ENCODE data around the gene TMEM217.
A peak's percentile ranks its signal among the peaks of the same experiment; 100 is the strongest.
"Not testable (repeated sequence)": the region's sequence is repeated elsewhere in the genome, so short reads cannot be mapped to it uniquely, and the experiment has no call there.

Gene TMEM217

GRCh38 chr6:37206622-37207021 is 51.3 kb downstream of the TMEM217 start:
- Mint-ChIP-seq H3K27me3 (peaks cover 9 to 23% of the 10 kb centered on the region in 2 donors), H3K27ac (no peak overlapping the region), H3K36me3 (no peaks in the 10 kb centered on the region), H3K4me1 (peaks cover 27 to 40% of the 10 kb centered on the region in 2 donors), H3K9me3 (no peaks in the 10 kb centered on the region), H3K4me3 (no peak overlapping the region)
- no peak for DNase-seq
- no peak for ATAC-seq (replicated peaks)

DNA sequence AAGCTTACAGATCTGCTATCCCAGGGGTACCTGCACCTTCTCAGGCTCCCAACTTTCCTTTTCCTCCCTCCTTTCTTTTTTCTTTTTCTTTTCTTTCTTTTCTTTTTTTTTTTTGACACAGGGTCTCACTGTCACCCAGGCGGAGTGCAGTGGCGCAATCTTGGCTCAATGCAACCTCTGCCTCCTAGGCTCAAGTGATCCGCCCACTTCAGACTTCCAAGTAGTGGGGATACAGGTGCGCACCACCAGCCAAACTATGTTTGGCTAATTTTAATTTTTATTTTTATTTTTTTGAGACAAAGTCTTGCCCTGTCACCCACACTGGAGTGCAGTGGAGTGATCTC is 52.0 kb downstream of the TMEM217 start:
- H3K4me3 Mint-ChIP-seq: no peak overlapping the region
- H3K27ac Mint-ChIP-seq: no peak overlapping the region
- DNase-seq: no peak

DNA sequence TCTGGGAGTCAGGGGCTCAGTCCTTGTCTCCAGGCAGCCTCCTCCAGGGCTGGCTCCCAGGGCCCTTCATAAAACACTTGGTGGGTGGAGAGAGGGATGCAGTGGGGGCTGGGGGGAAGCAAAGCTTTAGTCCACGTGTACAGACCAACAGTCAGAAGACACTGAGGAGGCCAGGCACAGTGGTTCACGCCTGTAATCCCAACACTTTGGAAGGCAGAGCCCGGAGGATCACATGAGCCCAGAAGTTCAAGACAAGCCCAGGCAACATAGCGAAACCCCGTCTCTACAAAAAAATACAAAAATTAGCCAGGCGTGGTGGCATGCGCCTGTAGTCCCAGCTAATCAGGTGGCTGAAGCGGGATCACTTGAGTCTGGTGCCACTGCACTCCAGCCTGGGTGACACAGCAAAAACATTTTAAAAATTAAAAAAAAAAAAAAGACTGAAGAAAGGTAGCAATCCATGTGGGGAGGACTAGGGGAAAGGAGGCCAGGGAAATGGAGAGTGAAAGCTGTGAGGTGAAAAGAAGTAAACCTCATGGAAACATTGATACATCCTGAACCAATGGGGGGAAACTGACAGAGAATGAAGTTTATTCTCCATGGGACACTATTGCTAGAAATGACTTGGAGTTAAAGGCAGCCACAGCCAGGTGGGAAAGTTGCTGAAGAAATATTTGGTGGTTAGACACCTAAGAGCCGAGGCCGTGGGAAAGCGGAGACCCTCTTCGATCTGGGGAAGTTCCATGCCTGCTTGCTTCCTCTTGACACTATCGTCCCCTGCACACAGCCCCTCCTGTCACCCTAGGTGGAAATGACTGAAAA is 52.6 kb downstream of the TMEM217 start:
- no peak overlapping the region for H3K4me3 Mint-ChIP-seq
- peaks cover 9 to 26% of the 10 kb centered on the region in 2 donors for H3K27me3 Mint-ChIP-seq
- H3K27ac Mint-ChIP-seq: no peak overlapping the region
- no peak for DNase-seq
- H3K4me1 Mint-ChIP-seq: peaks cover 25 to 36% of the 10 kb centered on the region in 2 donors
- no peaks in the 10 kb centered on the region for H3K9me3 Mint-ChIP-seq
- ATAC-seq (replicated peaks): peak; percentile 20 to 43
- H3K36me3 Mint-ChIP-seq: no peaks in the 10 kb centered on the region

More for the DNA sequence above, 52.0 kb downstream of the TMEM217 start:
- H3K4me1 Mint-ChIP-seq: peaks cover 27 to 40% of the 10 kb centered on the region in 2 donors
- no peaks in the 10 kb centered on the region for H3K9me3 Mint-ChIP-seq
- peaks cover 9 to 23% of the 10 kb centered on the region in 2 donors for H3K27me3 Mint-ChIP-seq
- ATAC-seq (replicated peaks): no peak
- no peaks in the 10 kb centered on the region for H3K36me3 Mint-ChIP-seq

GRCh38 chr6:37204014-37204751 is 53.8 kb downstream of the TMEM217 start:
- no peaks in the 10 kb centered on the region for H3K36me3 Mint-ChIP-seq
- H3K9me3 Mint-ChIP-seq: no peaks in the 10 kb centered on the region
- peaks cover 9 to 23% of the 10 kb centered on the region in 2 donors for H3K27me3 Mint-ChIP-seq
- ATAC-seq (replicated peaks): no peak
- no peak overlapping the region for H3K4me3 Mint-ChIP-seq
- DNase-seq: no peak
- no peak overlapping the region for H3K27ac Mint-ChIP-seq
- peaks cover 23 to 27% of the 10 kb centered on the region in 2 donors for H3K4me1 Mint-ChIP-seq

DNA sequence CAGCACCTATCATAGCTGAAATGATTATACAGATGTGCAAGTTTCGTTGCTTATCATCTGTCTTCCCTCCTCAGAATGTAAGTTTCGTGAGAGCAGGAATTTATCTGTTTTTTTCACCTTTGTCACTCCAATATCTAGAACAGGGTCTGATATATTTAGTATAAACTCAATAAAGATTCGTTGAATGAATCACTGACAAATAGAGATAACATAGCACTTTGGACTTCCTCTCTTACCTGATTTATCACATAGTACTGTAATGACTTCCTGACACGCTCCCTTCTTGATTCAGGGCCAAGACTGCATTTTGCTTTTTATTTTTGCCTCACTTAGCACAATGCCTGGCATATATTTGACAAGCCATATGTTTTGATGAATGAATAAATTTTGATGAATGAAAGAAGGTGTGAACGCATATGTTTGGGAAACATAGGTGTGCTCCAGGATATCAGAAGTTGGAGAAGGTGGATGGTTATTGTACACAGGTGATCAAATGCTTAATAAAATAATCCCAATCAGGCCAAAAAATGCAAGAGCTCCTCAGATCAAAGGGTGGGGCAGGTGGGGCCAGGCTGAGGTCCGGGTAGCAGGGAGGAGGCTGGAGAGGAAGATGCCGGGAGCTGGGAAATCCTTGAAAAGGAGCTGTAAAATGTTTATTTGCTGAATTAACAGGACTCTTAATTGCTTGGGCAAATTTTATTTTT is 55.0 kb downstream of the TMEM217 start:
- Mint-ChIP-seq H3K27me3 (peaks cover 5 to 23% of the 10 kb centered on the region in 2 donors), H3K36me3 (no peaks in the 10 kb centered on the region), H3K27ac (peak overlapping the region; percentile 28), H3K4me1 (peaks cover 20 to 23% of the 10 kb centered on the region in 2 donors), H3K4me3 (no peak overlapping the region), H3K9me3 (no peaks in the 10 kb centered on the region)
- peak in 1 of 2 donors; percentile 26 for ATAC-seq (replicated peaks)
- DNase-seq: no peak

GRCh38 chr6:37201726-37202125 is 56.2 kb downstream of the TMEM217 start:
- H3K4me3 Mint-ChIP-seq: no peak overlapping the region
- H3K4me1 Mint-ChIP-seq: peaks cover 15 to 18% of the 10 kb centered on the region in 2 donors
- no peak overlapping the region for H3K27ac Mint-ChIP-seq
- no peaks in the 10 kb centered on the region for H3K9me3 Mint-ChIP-seq
- no peaks in the 10 kb centered on the region for H3K36me3 Mint-ChIP-seq
- DNase-seq (no peak), ATAC-seq (replicated peaks) (no peak)
- H3K27me3 Mint-ChIP-seq: peaks cover 5 to 15% of the 10 kb centered on the region in 2 donors

- no peaks in the 10 kb centered on the region for H3K36me3 Mint-ChIP-seq
- H3K4me3 Mint-ChIP-seq: no peak overlapping the region
- peaks cover 8 to 11% of the 10 kb centered on the region in 2 donors for H3K4me1 Mint-ChIP-seq
- no peak for ATAC-seq (replicated peaks)
- peaks cover 5 to 12% of the 10 kb centered on the region in 2 donors for H3K27me3 Mint-ChIP-seq
- no peak for DNase-seq
- no peaks in the 10 kb centered on the region for H3K9me3 Mint-ChIP-seq
- H3K27ac Mint-ChIP-seq: no peak overlapping the region
These were observed 57.9 kb downstream of the TMEM217 start for GRCh38 chr6:37200085-37200484.

GRCh38 chr6:37196451-37196850 is 61.5 kb downstream of the TMEM217 start:
- not testable (repeated sequence) for H3K36me3 Mint-ChIP-seq; ATAC-seq (replicated peaks); DNase-seq; H3K27ac Mint-ChIP-seq; H3K4me1 Mint-ChIP-seq; H3K9me3 Mint-ChIP-seq; H3K27me3 Mint-ChIP-seq; H3K4me3 Mint-ChIP-seq

- not testable (repeated sequence) for H3K4me3 Mint-ChIP-seq; H3K36me3 Mint-ChIP-seq; H3K27ac Mint-ChIP-seq; H3K9me3 Mint-ChIP-seq; DNase-seq; H3K27me3 Mint-ChIP-seq; H3K4me1 Mint-ChIP-seq; ATAC-seq (replicated peaks)
These were observed 63.1 kb downstream of the TMEM217 start for GRCh38 chr6:37194886-37195285.

DNA sequence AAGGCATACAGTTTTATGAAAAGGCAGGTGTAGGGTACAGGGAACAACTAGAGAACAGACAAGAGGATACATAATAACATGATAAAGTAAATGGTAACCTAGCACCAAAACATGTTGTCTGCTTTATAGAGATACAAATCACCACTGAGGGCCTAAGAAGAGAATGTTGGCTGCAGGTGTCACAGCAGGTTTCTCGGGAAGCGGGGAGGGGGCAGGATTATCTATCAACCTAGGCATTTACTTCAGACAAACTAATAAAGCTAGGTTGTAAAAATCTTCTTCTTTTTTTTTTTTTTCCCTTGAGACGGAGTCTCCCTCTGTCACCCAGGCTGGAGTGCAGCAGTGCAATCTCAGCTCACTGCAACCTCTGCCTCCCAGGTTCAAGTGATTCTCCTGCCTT is 65.3 kb downstream of the TMEM217 start:
- Mint-ChIP-seq H3K4me3 (no peak overlapping the region), H3K27ac (no peak overlapping the region), H3K27me3 (no peaks in the 10 kb centered on the region), H3K9me3 (no peaks in the 10 kb centered on the region), H3K4me1 (peaks cover 1 to 5% of the 10 kb centered on the region in 2 donors), H3K36me3 (no peaks in the 10 kb centered on the region)
- no peak for ATAC-seq (replicated peaks)
- no peak for DNase-seq

DNA sequence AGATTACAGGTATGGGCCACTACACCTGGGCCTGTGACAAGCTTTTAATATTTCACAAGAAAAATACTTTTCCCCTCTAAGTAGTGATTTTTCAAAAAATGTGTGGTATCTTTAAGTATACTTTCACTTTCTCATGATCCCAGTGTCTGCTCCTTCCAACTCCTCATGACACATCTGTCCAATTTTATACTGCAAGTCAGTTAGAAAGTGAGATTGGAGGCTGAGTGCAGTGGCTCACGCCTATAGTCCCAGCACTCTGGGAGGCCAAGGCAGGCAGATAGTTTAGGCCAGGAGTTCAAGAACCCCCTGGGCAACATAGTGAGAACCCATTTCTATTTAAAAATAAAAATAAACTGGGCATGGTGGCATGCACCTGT is 67.8 kb downstream of the TMEM217 start:
- peaks cover 10 to 12% of the 10 kb centered on the region in 2 donors for H3K4me1 Mint-ChIP-seq
- H3K27ac Mint-ChIP-seq: no peak overlapping the region
- no peaks in the 10 kb centered on the region for H3K27me3 Mint-ChIP-seq
- ATAC-seq (replicated peaks) (no peak), DNase-seq (no peak)
- no peak overlapping the region for H3K4me3 Mint-ChIP-seq
- H3K36me3 Mint-ChIP-seq: no peaks in the 10 kb centered on the region
- H3K9me3 Mint-ChIP-seq: no peaks in the 10 kb centered on the region

- peaks cover 7 to 10% of the 10 kb centered on the region in 2 donors for H3K4me1 Mint-ChIP-seq
- H3K4me3 Mint-ChIP-seq: no peak overlapping the region
- H3K27me3 Mint-ChIP-seq: no peaks in the 10 kb centered on the region
- H3K9me3 Mint-ChIP-seq: no peaks in the 10 kb centered on the region
- H3K36me3 Mint-ChIP-seq: no peaks in the 10 kb centered on the region
- DNase-seq (no peak), ATAC-seq (replicated peaks) (no peak)
- H3K27ac Mint-ChIP-seq: no peak overlapping the region
These were observed 68.9 kb downstream of the TMEM217 start for GRCh38 chr6:37188962-37189510.

DNA sequence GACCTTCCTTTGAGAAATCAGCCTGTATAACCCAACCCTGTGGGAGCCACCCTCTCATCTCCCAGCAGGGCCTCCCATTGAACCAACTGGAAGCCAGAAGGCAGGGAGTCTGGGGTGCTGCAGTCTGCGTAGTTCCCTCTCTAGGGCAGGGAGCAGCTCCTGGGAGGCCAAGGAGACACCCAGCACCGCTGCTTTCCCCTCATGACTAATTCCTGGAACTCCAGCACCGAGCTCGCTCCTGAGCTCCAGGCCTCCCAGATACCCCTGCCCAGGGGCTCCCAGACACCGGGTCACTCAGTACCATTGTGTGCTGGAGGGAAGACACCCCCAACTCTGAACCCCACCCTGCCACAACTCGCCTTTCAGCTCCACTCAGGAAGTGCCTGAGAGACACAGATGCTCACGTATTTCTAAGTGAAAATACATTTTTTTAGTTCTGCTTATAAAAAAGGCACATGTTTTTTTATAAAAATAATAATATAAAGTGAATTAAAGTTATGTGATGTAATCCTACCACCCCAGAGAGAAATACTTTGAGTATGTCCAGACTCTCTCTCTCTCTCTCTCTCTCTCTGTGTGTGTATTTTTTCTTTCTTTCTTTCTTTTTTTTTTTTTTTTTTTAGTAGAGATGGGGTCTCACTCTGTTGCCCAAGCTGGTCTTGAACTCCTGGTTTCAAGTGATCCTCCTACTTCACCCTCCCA is 70.5 kb downstream of the TMEM217 start:
- Mint-ChIP-seq H3K4me1 (peaks cover 12 to 13% of the 10 kb centered on the region in 2 donors), H3K27ac (no peak overlapping the region), H3K4me3 (no peak overlapping the region), H3K27me3 (no peaks in the 10 kb centered on the region), H3K36me3 (no peaks in the 10 kb centered on the region), H3K9me3 (no peaks in the 10 kb centered on the region)
- no peak for DNase-seq
- no peak for ATAC-seq (replicated peaks)
